Nephron progenitor cell (in vitro differentiated cells): ENCODE measurements around the gene DEPDC4.
"Not testable (repeated sequence)": the region's sequence is repeated elsewhere in the genome, so short reads cannot be mapped to it uniquely, and the experiment has no call there.

Experiments used
- DNase-seq: peaks from one replicate; pipeline ENCODE4 v3.0.0; 2021
- H3K27ac Mint-ChIP-seq: 2 replicates; pipeline ENCODE4 v1.8.0; 2021; ENCODE audit warnings: mild to moderate bottlenecking, moderate library complexity, mixed read lengths
- H3K27me3 Mint-ChIP-seq: 2 replicates; pipeline ENCODE4 v1.8.0; 2021; ENCODE audit warnings: mild to moderate bottlenecking, low read depth, mixed read lengths; ENCODE audit not compliant: poor library complexity
- H3K36me3 Mint-ChIP-seq: 2 replicates; pipeline ENCODE4 v1.8.0; 2021; ENCODE audit warnings: low read depth, mixed read lengths
- H3K4me1 Mint-ChIP-seq: 2 replicates; pipeline ENCODE4 v1.8.0; 2021; ENCODE audit warnings: mixed read lengths
- H3K4me3 Mint-ChIP-seq: 2 replicates; pipeline ENCODE4 v1.8.0; 2021; ENCODE audit warnings: mild to moderate bottlenecking, moderate library complexity, mixed read lengths
- H3K9me3 Mint-ChIP-seq: 2 replicates; pipeline ENCODE4 v1.8.0; 2021; ENCODE audit warnings: mild to moderate bottlenecking, moderate library complexity, mixed read lengths
- TF ChIP-seq, protein P1 (sequence below): fragments of 200-600 bp; sonication (generic); IDR thresholded peaks from 2 replicates; pipeline ENCODE4 v1.5.0; 2021; ENCODE audit warnings: antibody characterized with exemption

DEPDC4 gene

DNA sequence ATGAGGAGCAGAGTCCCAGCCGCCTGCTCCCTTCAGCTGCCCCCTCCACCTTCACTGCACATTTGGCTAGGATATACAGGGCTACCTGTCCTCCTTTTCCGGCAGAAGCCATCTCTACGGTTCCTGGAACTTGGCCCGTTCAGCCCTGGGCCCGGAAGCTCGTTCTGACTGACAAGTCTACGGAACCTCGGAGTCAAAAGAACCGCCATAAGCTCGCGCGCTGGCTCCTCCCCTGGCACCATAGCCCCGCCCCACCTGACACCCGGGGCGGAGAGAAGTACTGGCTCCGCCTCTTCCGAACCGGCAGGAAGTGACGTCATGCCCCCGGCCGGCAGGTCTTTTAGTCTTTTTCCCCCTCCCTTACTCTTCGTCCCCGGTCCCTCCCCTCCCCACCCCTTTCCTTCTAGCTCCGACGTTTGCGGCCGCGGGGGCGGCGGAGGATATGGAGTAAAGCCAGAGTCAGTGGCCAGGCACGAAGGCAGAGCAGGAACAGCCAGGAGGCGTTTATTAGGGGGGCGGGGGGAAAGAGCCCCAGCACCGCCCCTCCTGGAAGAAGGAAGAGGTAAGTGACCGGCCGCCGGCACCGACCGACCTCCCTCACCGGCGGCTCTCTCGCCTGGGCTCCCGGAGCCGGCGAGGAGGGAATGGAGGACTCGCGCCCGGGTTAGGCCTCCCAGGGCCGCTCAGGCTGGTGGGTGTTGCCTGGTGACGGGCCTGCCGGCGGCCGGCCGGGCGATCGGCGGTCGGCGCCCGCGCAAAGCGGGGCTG, at the start of gene DEPDC4, which contains the start of gene SCYL2:
TSS of gene DEPDC4 (minus strand) at position 245 of the 768 bp plus-strand sequence. CDS start at position 242, 3 bp downstream.
TSS of gene SCYL2 (plus strand) at position 343 of the 768 bp plus-strand sequence. CDS start 15,794 bp downstream, outside the sequence.
- DNase-seq, result peak; percentile 93
- Mint-ChIP-seq H3K4me1 (peaks cover 32% of the 10 kb centered on the region), H3K4me3 (peak within 1 kb of the TSS; percentile 99), H3K27ac (peak within 1 kb of the TSS; percentile 100), H3K27me3 (peaks cover 2% of the 10 kb centered on the region), H3K36me3 (peaks cover 4% of the 10 kb centered on the region), H3K9me3 (no peaks in the 10 kb centered on the region)
- TF ChIP-seq, protein P1, sequence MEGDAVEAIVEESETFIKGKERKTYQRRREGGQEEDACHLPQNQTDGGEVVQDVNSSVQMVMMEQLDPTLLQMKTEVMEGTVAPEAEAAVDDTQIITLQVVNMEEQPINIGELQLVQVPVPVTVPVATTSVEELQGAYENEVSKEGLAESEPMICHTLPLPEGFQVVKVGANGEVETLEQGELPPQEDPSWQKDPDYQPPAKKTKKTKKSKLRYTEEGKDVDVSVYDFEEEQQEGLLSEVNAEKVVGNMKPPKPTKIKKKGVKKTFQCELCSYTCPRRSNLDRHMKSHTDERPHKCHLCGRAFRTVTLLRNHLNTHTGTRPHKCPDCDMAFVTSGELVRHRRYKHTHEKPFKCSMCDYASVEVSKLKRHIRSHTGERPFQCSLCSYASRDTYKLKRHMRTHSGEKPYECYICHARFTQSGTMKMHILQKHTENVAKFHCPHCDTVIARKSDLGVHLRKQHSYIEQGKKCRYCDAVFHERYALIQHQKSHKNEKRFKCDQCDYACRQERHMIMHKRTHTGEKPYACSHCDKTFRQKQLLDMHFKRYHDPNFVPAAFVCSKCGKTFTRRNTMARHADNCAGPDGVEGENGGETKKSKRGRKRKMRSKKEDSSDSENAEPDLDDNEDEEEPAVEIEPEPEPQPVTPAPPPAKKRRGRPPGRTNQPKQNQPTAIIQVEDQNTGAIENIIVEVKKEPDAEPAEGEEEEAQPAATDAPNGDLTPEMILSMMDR, result no peak

DNA sequence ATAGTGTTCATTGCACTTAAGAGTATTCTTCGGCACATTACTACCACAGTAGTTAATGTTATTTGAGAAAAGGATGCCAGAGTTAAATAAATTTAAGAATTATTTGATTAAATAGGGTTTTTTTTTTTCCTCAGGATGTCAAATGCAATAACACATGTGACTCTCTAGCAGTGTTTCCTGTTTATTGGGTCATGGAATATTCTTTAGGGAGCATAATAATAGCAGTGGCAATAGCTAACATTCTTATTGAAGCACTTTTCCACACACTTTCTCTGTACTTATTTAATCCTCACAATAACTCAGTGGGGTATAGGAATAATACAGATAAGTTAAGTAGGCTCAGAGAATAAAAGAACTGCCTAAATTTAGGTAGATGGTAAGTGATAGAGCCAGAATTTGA, 44.4 kb upstream of the DEPDC4 start:
- H3K36me3 Mint-ChIP-seq, result peaks cover 58% of the 10 kb centered on the region
- H3K27ac Mint-ChIP-seq, result no peak overlapping the region
- TF ChIP-seq, protein P1, result no peak
- DNase-seq, result no peak
- H3K9me3 Mint-ChIP-seq, result peaks cover 16% of the 10 kb centered on the region
- no peaks in the 10 kb centered on the region for H3K27me3 Mint-ChIP-seq
- H3K4me1 Mint-ChIP-seq, result no peaks in the 10 kb centered on the region
- H3K4me3 Mint-ChIP-seq, result no peak overlapping the region

DNA sequence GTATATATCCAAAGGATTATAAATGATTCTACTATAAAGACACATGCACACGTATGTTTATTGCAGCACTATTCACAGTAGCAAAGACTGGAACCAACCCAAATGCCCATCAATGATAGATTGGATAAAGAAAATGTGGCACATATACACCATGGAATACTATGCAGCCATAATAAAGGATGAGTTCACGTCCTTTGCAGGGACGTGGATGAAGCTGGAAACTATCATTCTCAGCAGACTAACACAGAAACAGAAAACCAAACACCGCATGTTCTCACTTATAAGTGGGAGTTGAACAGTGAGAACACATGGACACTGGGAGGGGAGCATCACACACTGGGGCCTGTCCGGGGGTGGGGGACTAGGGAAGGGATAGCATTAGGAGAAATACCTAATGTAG, 41.3 kb upstream of the DEPDC4 start:
- Mint-ChIP-seq H3K9me3 (peaks cover 48% of the 10 kb centered on the region), H3K36me3 (peaks cover 73% of the 10 kb centered on the region)
- DNase-seq, H3K4me1 Mint-ChIP-seq, H3K4me3 Mint-ChIP-seq, H3K27ac Mint-ChIP-seq, H3K27me3 Mint-ChIP-seq: not testable (repeated sequence)

DNA sequence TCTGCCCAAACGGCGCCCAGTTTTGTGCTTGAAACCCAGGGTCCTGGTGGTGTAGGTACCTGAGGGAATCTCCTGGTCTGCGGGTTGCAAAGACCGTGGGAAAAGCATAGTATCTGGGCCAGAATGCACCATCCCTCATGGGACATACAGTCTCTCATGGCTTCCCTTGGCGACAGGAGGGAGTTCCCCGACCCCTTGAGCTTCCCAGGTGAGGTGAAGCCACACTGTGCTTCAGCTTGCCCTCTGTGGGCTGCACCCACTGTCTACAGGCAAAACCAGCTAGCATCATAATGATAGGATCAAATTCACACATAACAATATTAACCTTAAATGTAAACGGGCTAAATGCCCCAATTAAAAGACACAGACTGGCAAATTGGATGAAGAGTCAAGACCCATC, 37.5 kb upstream of the DEPDC4 start:
- not testable (repeated sequence) for H3K27me3 Mint-ChIP-seq, H3K4me3 Mint-ChIP-seq

DNA sequence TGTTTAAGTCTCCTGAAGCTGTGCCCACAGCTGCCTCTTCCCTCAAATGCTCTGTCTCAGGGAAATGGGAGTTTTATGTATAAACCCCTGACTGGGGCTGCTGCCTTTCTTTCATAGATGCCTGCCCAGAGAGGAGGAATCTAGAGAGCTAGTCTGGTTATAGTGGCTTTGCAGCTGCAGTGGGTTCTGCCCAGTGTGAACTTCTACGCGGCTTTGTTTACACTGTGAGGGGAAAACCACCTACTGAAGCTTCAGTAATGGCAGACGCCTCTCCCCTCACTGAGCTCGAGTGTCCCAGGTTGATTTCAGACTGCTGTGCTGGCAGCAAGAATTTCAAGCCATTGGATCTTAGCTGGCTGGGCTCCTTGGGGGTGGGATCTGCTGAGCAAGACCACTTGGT, 37.0 kb upstream of the DEPDC4 start:
- H3K4me1 Mint-ChIP-seq, result no peaks in the 10 kb centered on the region
- no peak overlapping the region for H3K4me3 Mint-ChIP-seq
- TF ChIP-seq, protein P1, result no peak
- peaks cover 99% of the 10 kb centered on the region for H3K36me3 Mint-ChIP-seq
- DNase-seq, result no peak
- H3K27ac Mint-ChIP-seq, result no peak overlapping the region
- H3K9me3 Mint-ChIP-seq, result peaks cover 89% of the 10 kb centered on the region
- H3K27me3 Mint-ChIP-seq, result no peaks in the 10 kb centered on the region

More for the DNA sequence above, 37.5 kb upstream of the DEPDC4 start:
- Mint-ChIP-seq H3K9me3 (peaks cover 86% of the 10 kb centered on the region), H3K36me3 (peaks cover 99% of the 10 kb centered on the region)
- DNase-seq, H3K27ac Mint-ChIP-seq, H3K4me1 Mint-ChIP-seq: not testable (repeated sequence)

DNA sequence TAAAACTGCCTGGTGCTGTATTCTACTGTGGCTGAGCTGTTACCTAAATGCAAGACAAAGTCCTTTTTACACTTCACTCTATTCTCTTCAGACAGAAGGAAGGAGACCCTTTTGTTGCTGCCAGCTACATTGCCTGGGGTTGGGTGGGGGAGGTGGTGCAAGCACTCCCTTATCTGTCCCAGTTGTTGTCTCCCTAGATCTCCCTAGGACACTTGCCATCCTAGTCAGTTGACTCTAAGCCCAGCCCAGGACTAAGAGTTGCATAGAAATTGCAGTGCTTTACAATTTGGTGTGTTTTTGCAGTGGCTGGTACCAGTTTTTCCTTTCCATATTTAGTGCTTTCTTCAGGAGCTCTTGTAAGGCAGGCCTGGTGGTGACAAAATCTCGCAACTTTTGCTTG, 35.2 kb upstream of the DEPDC4 start:
- Mint-ChIP-seq H3K36me3 (peaks cover 96% of the 10 kb centered on the region), H3K9me3 (peaks cover 80% of the 10 kb centered on the region), H3K4me3 (no peak overlapping the region), H3K27ac (no peak overlapping the region), H3K27me3 (no peaks in the 10 kb centered on the region), H3K4me1 (no peaks in the 10 kb centered on the region)
- TF ChIP-seq, protein P1, result no peak
- no peak for DNase-seq
